Metanephros (tissue), 1 donor: ENCODE results near the gene MUTYH. TPM values are rescaled to one million over a fixed set of nuclear protein-coding genes. Genes with fewer than 3 reads are reported as not detected.

Experiments
- total RNA-seq: library from RNA; depleted of rRNA; stranded (reverse); fragments of >200 nt; gene quantifications from one replicate; pipeline ENCODE4 v1.2.3, GENCODE V29; 2014

Gene MUTYH
- 29.0 TPM for total RNA-seq

DNA sequence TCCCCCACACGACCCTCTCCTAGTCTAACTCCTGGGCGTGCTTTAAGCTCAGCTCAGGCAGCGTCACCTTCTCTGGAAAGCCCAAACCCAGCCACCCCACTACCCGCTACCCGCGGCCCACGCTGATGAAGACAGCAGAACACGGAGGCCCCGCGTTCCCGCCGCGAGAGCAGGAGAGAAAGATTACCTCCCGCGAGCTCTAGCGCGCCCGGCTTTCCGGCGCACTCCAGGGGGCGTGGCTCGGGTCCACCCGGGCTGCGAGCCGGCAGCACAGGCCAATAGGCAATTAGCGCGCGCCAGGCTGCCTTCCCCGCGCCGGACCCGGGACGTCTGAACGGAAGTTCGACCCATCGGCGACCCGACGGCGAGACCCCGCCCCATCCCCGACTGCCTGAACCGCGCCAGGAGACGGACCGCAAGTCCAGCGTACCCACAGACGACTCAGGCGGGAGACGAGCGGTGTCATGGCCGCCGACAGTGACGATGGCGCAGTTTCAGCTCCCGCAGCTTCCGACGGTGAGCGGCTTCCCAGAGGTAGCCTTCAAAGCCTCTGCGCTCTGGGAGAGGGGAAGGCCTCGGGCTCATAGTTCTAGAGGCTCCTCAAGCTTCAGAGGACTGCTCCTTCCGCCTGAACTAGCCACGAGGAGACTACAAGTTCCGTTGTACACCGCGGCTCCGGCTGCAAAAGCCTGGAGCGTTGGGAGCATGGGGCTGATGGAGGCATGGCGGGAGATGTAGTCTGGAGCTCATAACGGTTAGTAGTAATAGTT, at the start of gene MUTYH, which contains the start of gene TOE1:
Gene MUTYH, minus strand, starts transcription at position 652 of the 770 bp plus-strand sequence. CDS start 5,935 bp downstream, outside the sequence.
Gene TOE1, plus strand, starts transcription at position 382 of the 770 bp plus-strand sequence. Its CDS starts 83 bp downstream, at position 465.

DNA sequence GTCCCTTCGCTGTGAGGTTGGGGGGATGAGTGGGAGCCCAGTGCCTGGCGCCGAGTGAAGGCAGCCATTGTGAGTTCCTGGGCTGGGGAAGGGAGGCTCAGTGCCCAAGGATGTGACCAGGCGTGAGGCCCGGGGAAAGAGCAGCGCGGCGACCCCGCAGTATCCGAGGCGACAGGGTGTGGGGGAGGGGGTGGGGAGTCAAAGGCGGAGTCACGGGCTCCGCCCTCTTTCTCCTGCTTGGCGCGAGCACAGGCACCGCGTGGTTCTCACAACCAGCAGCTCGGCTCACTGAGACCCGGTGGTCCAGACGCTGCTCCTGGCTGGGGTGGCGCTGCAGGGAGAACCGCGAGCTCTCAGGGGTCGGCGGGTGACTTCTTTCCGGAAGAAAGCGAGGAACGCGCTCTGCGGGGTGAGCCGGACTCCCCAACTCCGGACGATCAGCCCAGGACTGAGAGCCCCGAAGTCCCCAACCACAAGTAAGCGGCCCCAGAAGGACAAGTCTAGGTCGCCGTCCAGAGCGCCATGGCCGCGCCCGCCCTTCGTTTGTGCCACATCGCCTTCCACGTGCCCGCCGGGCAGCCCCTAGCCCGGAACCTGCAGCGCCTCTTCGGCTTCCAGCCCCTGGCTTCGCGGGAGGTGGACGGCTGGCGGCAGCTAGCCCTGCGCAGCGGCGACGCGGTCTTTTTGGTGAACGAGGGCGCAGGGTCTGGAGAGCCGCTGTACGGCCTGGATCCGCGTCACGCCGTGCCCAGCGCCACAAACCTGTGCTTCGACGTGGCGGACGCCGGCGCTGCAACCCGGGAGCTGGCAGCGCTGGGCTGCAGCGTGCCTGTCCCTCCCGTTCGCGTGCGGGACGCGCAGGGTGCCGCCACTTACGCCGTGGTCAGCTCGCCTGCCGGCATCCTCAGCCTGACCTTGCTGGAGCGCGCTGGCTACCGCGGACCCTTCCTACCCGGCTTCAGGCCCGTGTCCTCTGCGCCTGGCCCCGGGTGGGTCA, 13.3 kb downstream of the MUTYH start, which contains the start of gene HPDL:
Gene HPDL, plus strand, starts transcription at position 269 of the 997 bp plus-strand sequence. Its CDS starts 254 bp downstream, at position 523.

Other genes with a start within 250 kb of the MUTYH start
- gene ZSWIM5, start 133.8 kb downstream of the MUTYH start, total RNA-seq = 4.8 TPM
- gene HPDL, start 13.5 kb downstream of the MUTYH start, total RNA-seq = 5.8 TPM
- 9.9 TPM for gene TOE1, start 270 bp downstream of the MUTYH start, total RNA-seq
- gene TESK2, start 150.7 kb upstream of the MUTYH start, total RNA-seq = 8.4 TPM
- 0.88 TPM for gene CCDC163, start 159.6 kb upstream of the MUTYH start, total RNA-seq
- gene MMACHC, start 159.9 kb upstream of the MUTYH start, total RNA-seq = 5.0 TPM
- gene PRDX1, start 181.4 kb upstream of the MUTYH start, total RNA-seq = 185 TPM
- gene AKR1A1, start 210.4 kb upstream of the MUTYH start, total RNA-seq = 95.3 TPM
- 97.0 TPM for gene NASP, start 243.6 kb upstream of the MUTYH start, total RNA-seq